ENCODE results near the gene MGRN1. TPM values are rescaled to one million over a fixed set of nuclear protein-coding genes. Genes with fewer than 3 reads are reported as not detected.

MGRN1 gene
- total RNA-seq, 1 donor from 2014 or later = 40.6 TPM

DNA sequence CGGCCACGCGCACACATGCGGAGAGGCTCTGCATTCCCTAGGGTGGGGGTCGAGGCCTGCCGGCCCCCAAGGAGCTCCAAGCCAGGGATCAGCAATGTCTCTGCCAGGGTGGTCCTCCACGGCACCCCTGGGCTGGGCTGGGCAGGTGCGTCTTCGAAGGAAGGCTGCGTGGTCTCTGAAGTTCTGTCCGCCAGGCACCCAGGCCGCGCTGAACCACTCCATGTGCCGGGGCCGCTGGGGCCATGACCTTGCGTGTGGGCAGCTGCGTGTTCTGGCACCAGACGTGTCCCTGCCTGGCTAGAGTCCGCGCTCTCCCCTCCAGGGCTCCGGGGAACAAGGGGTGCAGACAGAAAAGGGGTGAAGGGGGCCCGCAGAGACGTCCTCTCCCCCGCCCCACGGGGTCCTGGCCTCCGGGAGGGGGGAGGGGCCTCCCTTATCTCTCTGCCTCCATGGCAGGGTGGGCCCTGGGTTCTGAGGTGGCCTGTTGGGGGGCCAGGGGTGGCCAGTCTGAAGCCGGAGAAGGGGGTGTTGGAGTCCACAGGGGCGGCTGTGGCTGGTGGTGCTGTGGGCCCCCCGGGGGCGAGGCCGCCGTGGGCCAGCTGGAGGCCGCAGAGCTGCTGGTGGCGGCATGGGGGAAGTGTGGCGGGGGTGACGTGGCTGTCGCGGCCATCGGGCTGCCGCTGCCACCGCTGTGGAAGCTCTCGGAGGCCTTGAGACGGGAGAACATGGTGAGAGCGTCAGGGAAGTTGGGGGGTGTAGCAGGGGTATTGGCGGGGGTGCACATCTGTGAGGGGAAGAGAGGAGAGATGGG lies 15.2 kb upstream of the MGRN1 start:
- TF ChIP-seq CTCF (conservative IDR thresholded peaks at IDR 0.05; ENCODE audit: low read depth, low read length) = no peak
- DNase-seq (ENCODE audit: low read depth) = no peak
- no peak overlapping the region for H3K4me3 ChIP-seq (ENCODE audit: low read depth, low read length)

- no peak overlapping the region for H3K4me3 ChIP-seq (ENCODE audit: low read depth, low read length)
- DNase-seq (ENCODE audit: low read depth) = no peak
- TF ChIP-seq CTCF (conservative IDR thresholded peaks at IDR 0.05; ENCODE audit: low read depth, low read length) = no peak
These were observed 14.3 kb upstream of the MGRN1 start for GRCh38 chr16:4610011-4611005.

GRCh38 chr16:4611337-4612021 lies 13.1 kb upstream of the MGRN1 start:
- no peak for DNase-seq (ENCODE audit: low read depth)
- no peak for TF ChIP-seq CTCF (conservative IDR thresholded peaks at IDR 0.05; ENCODE audit: low read depth, low read length)
- no peak overlapping the region for H3K4me3 ChIP-seq (ENCODE audit: low read depth, low read length)

DNA sequence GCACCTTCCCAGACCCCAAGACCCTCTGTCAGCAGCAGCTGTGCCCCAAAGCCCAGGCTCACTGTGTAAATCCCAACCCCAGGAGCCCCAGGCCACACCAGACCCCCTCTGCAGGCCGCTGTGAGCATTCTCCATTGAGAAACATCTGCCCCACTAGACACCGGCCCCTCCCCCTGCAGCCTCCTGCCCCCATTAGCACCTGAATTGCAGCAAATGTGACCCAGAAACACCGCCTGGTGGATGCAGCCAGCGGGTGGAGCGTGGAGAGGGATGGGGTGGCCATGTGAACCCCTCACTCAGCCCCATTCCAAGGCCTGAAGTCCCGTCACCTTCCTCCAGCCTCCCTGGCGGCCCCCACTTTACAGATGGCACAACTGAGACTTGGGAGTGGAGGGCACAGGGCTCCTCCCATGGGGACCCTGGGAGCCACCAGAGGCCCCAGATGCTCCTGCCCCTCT lies 12.1 kb upstream of the MGRN1 start:
- peak; percentile 22 for TF ChIP-seq CTCF (conservative IDR thresholded peaks at IDR 0.05; ENCODE audit: low read depth, low read length)
- no peak for DNase-seq (ENCODE audit: low read depth)
- H3K4me3 ChIP-seq (ENCODE audit: low read depth, low read length) = no peak overlapping the region

DNA sequence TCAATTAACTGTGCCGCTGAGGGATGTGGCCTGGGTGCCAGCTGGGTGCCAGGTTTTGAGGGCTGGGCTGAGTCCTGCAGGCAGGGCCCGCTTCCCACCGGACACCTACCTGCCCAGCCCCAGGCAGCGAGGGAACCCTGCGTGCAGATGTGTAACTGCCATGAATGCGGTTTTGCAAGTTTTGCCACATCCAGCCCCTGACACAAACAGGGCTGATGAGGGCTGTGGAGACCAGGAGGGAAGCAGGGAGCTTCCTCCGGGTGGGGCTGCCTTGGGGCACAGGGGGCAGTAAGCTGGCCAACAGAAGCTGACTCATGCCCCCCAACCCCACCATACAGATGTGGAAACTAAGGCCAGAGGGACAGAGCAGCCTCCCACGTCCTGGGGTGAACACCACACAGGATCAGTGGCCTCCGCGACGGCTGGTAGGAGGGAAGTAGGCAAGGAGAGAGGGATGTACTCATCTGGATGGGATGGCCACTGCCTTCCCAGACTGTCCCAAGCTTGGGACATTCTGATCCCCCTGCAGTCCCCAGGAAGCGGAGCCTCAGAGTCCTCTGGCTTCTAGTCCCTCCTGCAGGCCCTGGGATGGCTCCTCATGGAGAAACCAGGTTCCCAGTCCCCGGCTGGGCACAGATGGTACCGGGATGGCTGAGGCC lies 11.5 kb upstream of the MGRN1 start:
- DNase-seq (ENCODE audit: low read depth) = no peak
- H3K4me3 ChIP-seq (ENCODE audit: low read depth, low read length) = peak overlapping the region; percentile 79
- TF ChIP-seq CTCF (conservative IDR thresholded peaks at IDR 0.05; ENCODE audit: low read depth, low read length) = no peak

Data from epithelial cell of proximal tubule (primary cell).